Brain microvascular endothelial cell (primary cell): ENCODE measurements around the gene SLC22A3.

Experiments used
- DNase-seq: peaks from one replicate; pipeline ENCODE4 v3.0.0-alpha.2; 2020
- H3K27ac ChIP-seq: fragments of 250-450 bp; sonication (Bioruptor Pico); 2 replicates; pipeline ENCODE4 v1.5.1; 2020; ENCODE audit warnings: mild to moderate bottlenecking, moderate library complexity
- H3K27me3 ChIP-seq: fragments of 250-450 bp; sonication (Bioruptor Pico); replicated peaks from 2 replicates; pipeline ENCODE4 v1.5.1; 2020; ENCODE audit warnings: mild to moderate bottlenecking
- H3K36me3 ChIP-seq: fragments of 250-450 bp; sonication (Bioruptor Pico); replicated peaks from 2 replicates; pipeline ENCODE4 v1.5.1; 2020; ENCODE audit warnings: mild to moderate bottlenecking
- H3K4me3 ChIP-seq: 2 replicates; pipeline ENCODE4 v1.5.1; 2011; ENCODE audit warnings: low read depth, mild to moderate bottlenecking, control low read depth, low read length, moderate library complexity
- in situ Hi-C: cut with HindIII; loops from 2 replicates; pipeline ENCODE4 v1.10.0; 2017; ENCODE audit warnings: low sequenced_read_pairs, low pct_ligation_motif_present
- TF ChIP-seq, protein P1 (sequence below): IDR thresholded peaks from 2 replicates; pipeline ENCODE4 v1.5.1; 2011; ENCODE audit warnings: low read depth, mild to moderate bottlenecking, moderate library complexity, low read length, control low read depth, inconsistent platforms; ENCODE audit errors: missing control alignments

Gene SLC22A3

DNA sequence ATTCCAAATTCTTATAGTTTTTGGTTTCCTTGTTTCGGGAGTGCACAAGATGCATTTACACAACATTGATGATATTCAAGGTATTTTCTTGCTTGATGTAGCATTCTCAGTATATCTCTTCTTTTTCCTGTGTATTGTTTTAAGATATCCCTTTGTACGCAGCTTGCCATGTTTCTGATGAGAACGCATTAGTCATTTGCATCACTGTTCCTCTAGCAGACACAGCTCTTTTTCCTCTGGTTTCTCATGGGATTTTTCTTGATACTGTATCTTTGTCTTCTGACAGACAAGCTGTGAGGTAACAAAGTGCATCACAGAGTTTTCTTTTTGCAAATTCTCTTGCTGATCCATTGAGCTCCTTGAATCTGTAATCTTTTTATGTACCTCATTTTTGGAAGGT, 146.4 kb downstream of the SLC22A3 start:
- Histone ChIP-seq H3K27ac (no peak overlapping the region), H3K27me3 (no peaks in the 10 kb centered on the region), H3K4me3 (no peak overlapping the region), H3K36me3 (no peaks in the 10 kb centered on the region)
- no peak for DNase-seq
- TF ChIP-seq, protein P1, sequence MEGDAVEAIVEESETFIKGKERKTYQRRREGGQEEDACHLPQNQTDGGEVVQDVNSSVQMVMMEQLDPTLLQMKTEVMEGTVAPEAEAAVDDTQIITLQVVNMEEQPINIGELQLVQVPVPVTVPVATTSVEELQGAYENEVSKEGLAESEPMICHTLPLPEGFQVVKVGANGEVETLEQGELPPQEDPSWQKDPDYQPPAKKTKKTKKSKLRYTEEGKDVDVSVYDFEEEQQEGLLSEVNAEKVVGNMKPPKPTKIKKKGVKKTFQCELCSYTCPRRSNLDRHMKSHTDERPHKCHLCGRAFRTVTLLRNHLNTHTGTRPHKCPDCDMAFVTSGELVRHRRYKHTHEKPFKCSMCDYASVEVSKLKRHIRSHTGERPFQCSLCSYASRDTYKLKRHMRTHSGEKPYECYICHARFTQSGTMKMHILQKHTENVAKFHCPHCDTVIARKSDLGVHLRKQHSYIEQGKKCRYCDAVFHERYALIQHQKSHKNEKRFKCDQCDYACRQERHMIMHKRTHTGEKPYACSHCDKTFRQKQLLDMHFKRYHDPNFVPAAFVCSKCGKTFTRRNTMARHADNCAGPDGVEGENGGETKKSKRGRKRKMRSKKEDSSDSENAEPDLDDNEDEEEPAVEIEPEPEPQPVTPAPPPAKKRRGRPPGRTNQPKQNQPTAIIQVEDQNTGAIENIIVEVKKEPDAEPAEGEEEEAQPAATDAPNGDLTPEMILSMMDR, result no peak
- in situ Hi-C loops, result no loop called here

DNA sequence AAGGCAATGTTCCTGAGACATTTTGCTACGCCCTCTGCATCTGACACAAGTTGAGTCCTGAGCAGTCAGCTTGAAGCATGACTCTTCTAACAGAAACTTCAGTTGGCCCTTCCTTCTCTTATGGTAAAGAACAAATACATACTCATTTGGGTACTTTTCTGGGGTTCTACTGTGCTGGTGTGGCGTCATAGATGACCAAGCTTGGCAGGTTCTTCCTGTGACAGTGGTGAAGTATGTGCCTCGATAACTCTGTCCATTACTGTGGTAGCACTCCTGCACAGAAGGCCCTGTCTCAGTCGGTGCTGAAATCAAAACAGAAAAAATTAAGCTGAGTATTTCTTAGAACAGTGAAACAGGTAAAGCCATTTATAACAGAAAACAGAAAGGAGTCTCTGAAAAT, 152.5 kb downstream of the SLC22A3 start:
- Histone ChIP-seq H3K27me3 (no peaks in the 10 kb centered on the region), H3K4me3 (no peak overlapping the region), H3K27ac (no peak overlapping the region), H3K36me3 (no peaks in the 10 kb centered on the region)
- TF ChIP-seq, protein P1, result no peak
- no peak for DNase-seq
- in situ Hi-C loops, result no loop called here
